ENCODE data around the gene GABARAPL2.

GRCh38 chr16:75606507-75606906 lies 40.3 kb downstream of the GABARAPL2 start:
- TF ChIP-seq CTCF (IDR thresholded peaks at IDR 0.05; ENCODE audit: insufficient read depth, low read length, poor library complexity, severe bottlenecking) (no peak), EZH2phosphoT487 (conservative IDR thresholded peaks at IDR 0.05; ENCODE audit: low read length) (no peak)
